Prostate gland (tissue), 2 donors: ENCODE results near the gene IFNAR1.

Experiments
- CTCF ChIP-seq, 4 experiments: fragments of 200-600 bp in 2 of 4; fragments of 450-650 bp in 2 of 4; sonication (generic) in 2 of 4; IDR thresholded peaks; 1 replicate in 3 of 4; 2 replicates in 1 of 4; pipeline ENCODE4 v1.5.1; 2016 to 2019; ENCODE audit warnings: antibody characterized with exemption in 4 of 4, mild to moderate bottlenecking in 2 of 4, moderate library complexity in 2 of 4
- POLR2A ChIP-seq: fragments of 450-650 bp; IDR thresholded peaks from one replicate; pipeline ENCODE4 v1.6.1; 2016; ENCODE audit warnings: antibody characterized with exemption, mild to moderate bottlenecking

GRCh38 chr21:33330726-33331125 is 6.0 kb downstream of the IFNAR1 start:
- no peak for TF ChIP-seq POLR2A
- no peak for TF ChIP-seq CTCF (IDR thresholded peaks at IDR 0.05)
